HepG2 (cell line): ENCODE measurements around the gene MARCHF9. TPM values are rescaled to one million over a fixed set of nuclear protein-coding genes. Genes with fewer than 3 reads are reported as not detected.

Experiments
- E2F2 ChIP-seq: sonication (generic); formaldehyde crosslinking; IDR thresholded peaks from 2 replicates; pipeline ENCODE4 v1.4.0; 2020; ENCODE audit warnings: missing genetic modification reagents, borderline replicate concordance
- E2F5 ChIP-seq: sonication (generic); formaldehyde crosslinking; conservative IDR thresholded peaks from 2 replicates; pipeline ENCODE4 v1.4.0; 2020; ENCODE audit warnings: missing genetic modification reagents
- HCFC1 ChIP-seq: fragments of 150-350 bp; IDR thresholded peaks from 2 replicates; pipeline ENCODE4 v1.6.1; 2014; ENCODE audit warnings: low read depth, low read length
- HIVEP1 ChIP-seq: sonication (generic); formaldehyde crosslinking; IDR thresholded peaks from 2 replicates; pipeline ENCODE4 v1.4.0; 2020; ENCODE audit warnings: mild to moderate bottlenecking, missing genetic modification reagents
- HOXA9 ChIP-seq: sonication (generic); formaldehyde crosslinking; IDR thresholded peaks from 2 replicates; pipeline ENCODE4 v1.8.1; 2022; ENCODE audit warnings: missing genetic modification reagents, mild to moderate bottlenecking, moderate library complexity, borderline replicate concordance
- MIER2 ChIP-seq: IDR thresholded peaks from 2 replicates; pipeline ENCODE4 v1.6.1; 2016; ENCODE audit warnings: missing biosample characterization, missing genetic modification reagents
- PBX3 ChIP-seq: sonication (generic); formaldehyde crosslinking; IDR thresholded peaks from 2 replicates; pipeline ENCODE4 v1.8.1; 2023; ENCODE audit warnings: missing genetic modification reagents, inconsistent platforms, borderline replicate concordance
- RFXAP ChIP-seq: sonication (generic); formaldehyde crosslinking; IDR thresholded peaks from 2 replicates; pipeline ENCODE4 v1.4.0; 2020; ENCODE audit warnings: missing genetic modification reagents, borderline replicate concordance
- ZBTB4 ChIP-seq: sonication (generic); formaldehyde crosslinking; IDR thresholded peaks from 2 replicates; pipeline ENCODE4 v1.4.0; 2020; ENCODE audit warnings: missing genetic modification reagents, mild to moderate bottlenecking, borderline replicate concordance
- ZFP91 ChIP-seq: sonication (generic); formaldehyde crosslinking; IDR thresholded peaks from 2 replicates; pipeline ENCODE4 v1.9.0; 2022; ENCODE audit warnings: missing genetic modification reagents, mild to moderate bottlenecking, borderline replicate concordance
- ZNF501 ChIP-seq: sonication (generic); formaldehyde crosslinking; IDR thresholded peaks from 2 replicates; pipeline ENCODE4 v1.5.1; 2020; ENCODE audit warnings: mild to moderate bottlenecking, moderate library complexity, missing genetic modification reagents
- ZNF546 ChIP-seq: sonication (generic); formaldehyde crosslinking; conservative IDR thresholded peaks from 2 replicates; pipeline ENCODE4 v1.8.1; 2023; ENCODE audit warnings: mild to moderate bottlenecking, missing genetic modification reagents
- ZNF672 ChIP-seq: sonication (generic); formaldehyde crosslinking; IDR thresholded peaks from 2 replicates; pipeline ENCODE4 v1.8.1; 2022; ENCODE audit warnings: missing genetic modification reagents
- ZNF703 ChIP-seq: sonication (generic); formaldehyde crosslinking; IDR thresholded peaks from 2 replicates; pipeline ENCODE4 v1.5.1; 2020; ENCODE audit warnings: missing genetic modification reagents, mild to moderate bottlenecking, moderate library complexity, borderline replicate concordance
- ZNF770 ChIP-seq: sonication (generic); formaldehyde crosslinking; IDR thresholded peaks from 2 replicates; pipeline ENCODE4 v1.5.0; 2020; ENCODE audit warnings: mild to moderate bottlenecking, missing genetic modification reagents
- ZNF883 ChIP-seq: sonication (generic); formaldehyde crosslinking; IDR thresholded peaks from 2 replicates; pipeline ENCODE4 v1.5.1; 2020; ENCODE audit warnings: mild to moderate bottlenecking, missing genetic modification reagents; ENCODE audit errors: not compliant biosample characterization
- polyA plus RNA-seq, 8 experiments: library from polyadenylated mRNA; depleted of rRNA in 3 of 8; stranded (reverse) in 7 of 8; unstranded in 1 of 8; fragments of >200 nt; fragmentation: Illumina TruSeq in 4 of 8; extraction: Trizol in 4 of 8; gene quantifications; 2 replicates each; pipeline versions ENCODE4 v1.2.1 to v1.2.3, GENCODE V29; 2011 to 2016; ENCODE audit warnings: low read depth in 4 of 8, missing spikeins in 1 of 8, mixed read lengths in 1 of 8; ENCODE audit not compliant: insufficient read depth in 1 of 8
- total RNA-seq, 5 experiments: library from RNA; depleted of rRNA; stranded (reverse); fragments of >200 nt; fragmentation: Illumina TruSeq; extraction: Trizol; gene quantifications; 2 replicates each; pipeline ENCODE4 v1.2.3, GENCODE V29; 2016; ENCODE audit warnings: low read depth in 1 of 5

Gene MARCHF9
- total and polyA plus RNA-seq, 2 of the 13 experiments (the other 11 are each of a cell fraction or from before 2014, with no cell fraction given), result 5.7 to 9.6 TPM

GRCh38 chr12:57751788-57752667 is 2.9 kb upstream of the MARCHF9 start, which contains the start of gene CDK4 (continued):
- TF ChIP-seq HCFC1 (0 out of 2 replicates have a peak, but pooled peaks have one; percentile 21), ZNF672 (CRISPR knock-in tag) (peak; percentile 48; the same call in 1 of the 2 replicates), ZNF770 (CRISPR knock-in tag) (peak; percentile 43), ZNF546 (CRISPR knock-in tag) (peak; percentile 81; the same call in 1 of the 2 replicates), ZBTB4 (CRISPR knock-in tag) (no peak), ZNF703 (CRISPR knock-in tag) (0 out of 2 replicates have a peak, but pooled peaks have one; percentile 55), ZNF883 (CRISPR knock-in tag) (peak; percentile 96), MIER2 (CRISPR knock-in tag) (0 out of 2 replicates have a peak, but pooled peaks have one; percentile 57), RFXAP (CRISPR knock-in tag) (peak; percentile 99), HIVEP1 (CRISPR knock-in tag) (peak; percentile 93), PBX3 (CRISPR knock-in tag) (peak; percentile 50; the same call in 1 of the 2 replicates), E2F2 (CRISPR knock-in tag) (no peak; the same call in 1 of the 2 replicates), HOXA9 (CRISPR knock-in tag) (peak; percentile 93; the same call in 1 of the 2 replicates), ZNF501 (CRISPR knock-in tag) (peak; percentile 92), E2F5 (CRISPR knock-in tag) (peak; percentile 54; the same call in 1 of the 2 replicates), ZFP91 (CRISPR knock-in tag) (peak; percentile 96)
